GM21367 (cell line): Measurements from ENCODE around the gene SH3RF2.
"Not testable (repeated sequence)": the region's sequence is repeated elsewhere in the genome, so short reads cannot be mapped to it uniquely, and the experiment has no call there.

ENCODE experiments used
- ATAC-seq: cut with Tn5 transposase; IDR thresholded peaks from one replicate; pipeline ENCODE4 v1.9.1; 2021; ENCODE audit not compliant: unreplicated experiment

The SH3RF2 gene

DNA sequence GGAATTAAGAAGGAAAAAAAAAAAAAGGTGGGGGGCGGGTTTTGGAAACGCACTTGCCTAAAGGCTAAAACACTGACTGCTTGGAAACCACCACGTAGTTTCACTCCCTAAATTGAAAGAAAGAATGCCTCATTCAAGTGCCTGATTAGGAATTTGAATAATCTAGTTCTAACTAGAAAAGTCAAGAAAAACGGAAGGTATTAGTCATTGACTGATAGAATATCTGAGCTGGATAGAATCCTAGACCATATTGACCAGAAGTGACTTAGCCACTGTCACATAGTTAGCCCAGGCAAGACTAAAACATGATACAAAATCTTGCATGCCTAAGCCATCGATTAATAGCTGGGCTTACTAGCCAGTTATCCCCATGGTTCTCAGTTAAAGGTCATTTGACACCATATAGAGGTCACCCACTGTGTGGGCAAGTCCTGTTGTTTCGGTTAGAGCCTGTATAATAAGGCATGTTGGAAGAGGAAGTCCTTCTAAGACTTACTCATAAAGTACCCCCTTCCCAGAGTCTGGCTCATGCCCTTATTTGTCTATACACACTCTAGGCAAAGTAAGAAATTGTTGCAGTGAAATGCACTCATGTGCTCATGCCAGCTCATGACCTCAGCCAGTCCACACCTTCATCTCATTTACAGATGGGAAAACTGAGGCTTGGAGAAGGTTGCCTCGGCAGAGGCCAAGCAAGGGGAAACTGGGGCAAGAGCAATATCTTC, 40.2 kb downstream of the SH3RF2 start:
- peak; percentile 63 for ATAC-seq

DNA sequence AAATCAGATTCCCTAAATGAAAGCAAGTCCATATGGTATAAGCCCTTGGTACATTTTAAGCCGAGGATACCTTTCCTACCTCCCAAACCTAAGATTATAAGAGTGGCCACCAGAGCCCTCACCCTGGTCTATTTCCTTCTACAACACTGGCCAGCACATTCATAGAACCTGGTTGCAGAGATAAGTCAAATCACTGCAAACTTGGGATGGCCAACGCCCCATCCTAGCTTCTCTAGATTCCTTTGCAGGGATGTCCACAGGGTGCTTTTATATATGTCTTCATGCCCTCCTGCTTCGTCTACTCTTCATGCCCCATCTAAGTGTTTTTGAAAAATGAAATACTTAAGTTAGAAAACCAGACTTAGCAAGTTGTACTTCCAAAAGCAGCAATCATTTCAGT, 41.8 kb downstream of the SH3RF2 start:
- no peak for ATAC-seq

DNA sequence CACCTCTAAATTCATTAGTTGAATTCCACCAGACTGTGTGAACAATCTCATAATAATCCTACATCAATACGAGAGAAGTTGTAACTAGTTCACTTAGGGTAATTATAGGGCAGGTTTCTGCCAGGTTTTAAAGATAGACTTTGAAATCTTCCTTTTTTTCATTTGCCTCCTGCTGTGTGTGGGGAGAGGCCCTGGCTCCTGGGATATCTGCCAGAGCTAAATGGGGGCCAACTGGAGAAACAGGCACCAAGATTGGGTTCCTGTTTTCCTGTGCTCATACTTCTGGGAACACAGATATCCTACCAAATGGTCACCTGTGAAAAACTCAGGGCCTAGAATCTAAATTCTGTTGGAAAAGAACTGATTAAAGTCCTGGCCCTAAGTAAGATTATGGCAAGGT, 42.3 kb downstream of the SH3RF2 start:
- no peak for ATAC-seq

DNA sequence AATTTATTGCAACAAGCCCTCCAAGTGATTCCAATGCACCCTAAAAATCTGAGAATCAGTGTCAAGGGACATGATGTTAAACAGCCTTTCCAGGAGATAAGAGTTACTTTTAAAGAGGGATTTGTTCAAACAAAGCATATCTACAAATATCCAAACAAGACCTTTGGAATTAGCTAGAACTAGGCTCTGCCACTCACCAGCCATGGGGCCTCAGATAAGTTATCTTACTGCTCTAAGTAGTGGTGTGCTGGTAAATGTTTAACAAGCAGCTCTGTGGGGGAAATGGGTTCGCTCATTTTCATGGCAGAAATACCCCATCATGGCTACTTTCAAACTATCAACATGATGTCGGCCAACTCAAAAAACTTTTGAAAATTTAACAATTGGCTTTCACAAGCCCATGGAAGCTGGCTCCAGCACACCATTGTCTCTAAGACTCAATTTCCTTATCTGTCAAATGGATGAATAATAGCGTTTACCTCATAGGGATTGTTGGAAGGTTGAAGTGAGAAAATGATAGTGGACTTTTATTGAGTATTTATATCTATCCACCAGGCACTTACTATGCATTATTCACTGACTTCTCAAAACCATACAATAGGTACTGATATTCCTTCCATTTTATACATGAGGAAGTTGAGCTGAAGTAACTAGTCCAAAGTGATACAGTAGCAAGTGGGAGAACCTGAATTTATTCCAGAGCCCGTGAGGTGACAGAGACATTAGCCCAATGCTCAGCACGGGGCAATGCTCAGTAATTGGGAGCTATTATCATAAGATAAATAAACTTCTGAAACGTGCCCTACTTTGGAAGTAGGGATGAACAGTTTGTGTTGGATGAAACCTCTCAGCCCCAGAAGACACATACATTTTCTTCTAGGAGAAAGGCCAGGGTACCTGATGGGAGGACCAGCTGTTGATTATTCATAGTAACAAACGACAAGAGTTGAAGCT, 43.2 kb downstream of the SH3RF2 start:
- ATAC-seq: no peak

DNA sequence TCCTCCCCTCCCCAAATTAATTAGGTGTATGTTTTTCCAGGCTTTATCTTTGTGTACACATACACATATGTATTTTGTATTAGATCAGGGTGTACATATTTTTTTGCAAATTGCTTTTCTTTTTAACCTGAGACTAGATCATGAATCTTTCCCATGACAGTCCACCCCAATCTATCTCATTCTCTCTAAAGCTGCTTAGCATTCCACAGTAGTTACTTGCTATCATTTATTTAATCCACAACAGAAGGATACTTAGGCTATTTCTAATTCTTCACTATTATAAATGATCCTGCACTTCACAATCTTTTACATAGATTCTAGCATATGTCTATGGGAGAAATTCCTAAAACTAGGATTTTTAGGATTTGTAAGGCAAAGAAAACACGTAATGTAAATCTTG, 43.9 kb downstream of the SH3RF2 start:
- ATAC-seq: no peak

DNA sequence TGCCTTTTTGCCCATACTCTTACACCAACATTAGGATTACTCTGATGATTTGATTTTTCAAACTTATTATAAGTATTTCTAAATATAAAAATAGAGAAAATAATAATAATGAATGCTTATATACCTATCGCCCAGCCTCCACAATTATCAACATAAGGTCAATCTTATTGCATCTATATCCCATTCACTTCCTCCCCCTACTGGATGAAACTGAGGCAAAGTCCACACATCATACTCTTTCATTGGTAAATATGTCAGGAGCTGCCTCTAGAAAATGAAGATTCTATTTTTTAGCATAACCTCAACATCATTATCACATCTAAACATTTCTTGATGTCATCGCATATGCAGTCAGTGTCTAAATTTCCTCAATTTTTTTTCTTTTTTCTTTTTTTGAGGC, 44.3 kb downstream of the SH3RF2 start:
- ATAC-seq: no peak

DNA sequence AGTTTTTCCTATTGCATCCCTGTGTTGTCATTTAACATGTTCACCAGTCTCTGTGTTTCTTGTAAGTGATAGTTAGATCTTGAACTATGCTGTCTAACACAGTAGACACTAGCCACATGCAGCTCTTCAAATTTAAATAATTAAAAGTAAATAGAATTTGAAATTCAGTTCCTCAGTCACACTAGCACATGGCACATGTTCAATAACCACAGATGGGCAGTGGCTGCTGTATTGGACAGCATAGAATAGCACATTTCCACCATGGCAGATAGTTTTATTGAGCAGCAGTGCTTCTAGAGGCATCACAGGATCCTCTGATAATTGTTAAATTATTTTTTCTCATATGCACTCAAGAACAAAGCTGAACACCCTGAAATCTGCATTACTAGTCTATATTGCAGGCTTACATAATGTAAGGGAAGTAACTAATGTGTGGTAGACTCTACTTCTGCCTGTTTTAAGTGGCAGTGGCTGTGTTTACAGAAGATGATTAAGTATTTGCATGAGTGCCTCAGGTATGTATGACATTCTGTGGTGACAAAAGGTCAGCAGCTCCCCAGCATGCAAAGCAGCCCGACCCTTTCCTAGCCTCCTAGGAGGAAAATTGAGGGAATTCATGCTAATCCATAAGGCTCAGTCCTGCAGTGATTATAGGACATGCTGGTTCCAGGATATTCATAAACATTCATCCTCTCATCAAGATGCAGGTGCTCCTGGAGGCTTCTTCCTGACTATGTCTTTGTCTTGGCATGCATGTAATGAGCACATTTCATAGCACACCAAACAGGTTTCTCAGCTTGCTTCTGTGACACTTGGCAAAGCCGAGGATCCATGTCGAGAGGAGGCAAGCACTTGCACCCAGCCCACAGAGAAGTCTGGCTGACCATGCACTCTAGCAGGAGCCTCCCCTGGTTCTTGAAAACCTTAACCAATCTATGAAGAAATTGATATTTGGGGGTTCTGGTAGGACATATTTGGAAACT, 45.5 kb downstream of the SH3RF2 start:
- no peak for ATAC-seq

DNA sequence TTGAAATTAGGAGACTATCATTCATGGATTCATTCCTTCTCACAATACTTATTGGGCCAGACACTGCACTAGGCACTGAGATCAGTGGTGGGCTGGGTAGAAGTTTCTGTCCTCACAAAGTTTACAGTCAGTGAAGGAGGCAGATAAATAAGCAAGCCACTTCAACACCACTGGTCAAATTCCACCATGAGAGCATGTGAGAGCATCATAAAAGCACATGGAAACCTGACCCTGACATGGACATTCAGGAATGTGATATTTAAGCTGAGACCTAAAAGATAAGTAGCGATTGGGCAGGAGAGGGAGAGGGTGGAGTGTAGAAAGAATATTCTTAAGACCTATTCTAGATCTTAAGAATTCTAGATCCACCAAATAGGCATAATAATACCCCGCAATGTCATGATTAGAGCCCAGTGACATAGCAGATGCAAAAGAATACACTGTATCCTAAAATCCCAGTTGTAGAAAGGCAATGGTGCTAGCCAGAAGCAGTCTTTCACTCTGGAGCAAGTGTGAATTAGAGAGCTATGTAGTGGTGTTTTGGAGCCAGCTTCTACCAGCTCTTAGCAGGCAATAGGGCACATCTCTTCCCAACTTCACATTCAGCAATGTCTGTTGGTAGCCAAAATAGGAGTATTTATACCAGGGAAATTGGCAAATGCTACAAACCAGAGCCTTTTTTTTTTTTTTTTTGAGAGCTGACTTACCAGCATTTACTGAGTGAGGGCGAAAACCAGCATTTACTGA, 46.4 kb downstream of the SH3RF2 start:
- no peak for ATAC-seq

DNA sequence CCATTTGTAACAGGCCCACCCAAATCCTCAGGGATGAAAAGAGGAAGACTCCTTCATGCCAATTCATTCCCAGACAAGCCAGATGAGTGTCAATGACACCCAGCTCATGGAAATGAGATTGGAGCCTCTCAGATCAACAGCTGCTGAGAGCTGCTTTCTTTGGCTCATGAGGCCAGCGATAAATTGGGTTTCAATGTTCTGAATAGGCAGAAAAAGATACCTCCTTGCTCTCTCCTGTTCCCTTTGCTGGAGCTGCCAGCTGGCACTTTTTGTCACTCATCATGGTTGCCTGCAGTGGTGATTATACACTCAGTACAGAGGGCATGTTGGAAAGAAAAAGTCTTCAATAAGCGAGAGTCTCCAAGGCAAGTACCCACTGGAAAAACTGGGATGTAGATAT, 47.1 kb downstream of the SH3RF2 start:
- no peak for ATAC-seq

DNA sequence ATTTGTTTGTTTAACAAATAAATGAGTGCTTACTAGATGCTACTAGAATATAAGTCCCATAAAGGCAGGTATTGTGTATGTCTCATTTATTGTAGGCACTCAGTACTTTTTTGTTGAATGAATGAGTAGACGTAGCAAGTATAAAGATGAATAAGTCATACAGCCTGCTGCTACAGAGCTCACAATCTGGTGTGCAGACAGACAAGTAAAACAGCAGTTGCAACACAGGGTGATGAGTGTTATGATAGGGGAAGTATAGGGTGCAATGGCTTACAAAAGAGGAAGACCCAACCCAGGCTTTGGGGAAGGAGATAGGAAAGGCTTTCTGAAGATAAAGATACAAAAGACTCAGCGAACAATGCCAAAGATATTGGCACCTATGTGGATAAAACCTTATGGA, 47.7 kb downstream of the SH3RF2 start:
- ATAC-seq: no peak

DNA sequence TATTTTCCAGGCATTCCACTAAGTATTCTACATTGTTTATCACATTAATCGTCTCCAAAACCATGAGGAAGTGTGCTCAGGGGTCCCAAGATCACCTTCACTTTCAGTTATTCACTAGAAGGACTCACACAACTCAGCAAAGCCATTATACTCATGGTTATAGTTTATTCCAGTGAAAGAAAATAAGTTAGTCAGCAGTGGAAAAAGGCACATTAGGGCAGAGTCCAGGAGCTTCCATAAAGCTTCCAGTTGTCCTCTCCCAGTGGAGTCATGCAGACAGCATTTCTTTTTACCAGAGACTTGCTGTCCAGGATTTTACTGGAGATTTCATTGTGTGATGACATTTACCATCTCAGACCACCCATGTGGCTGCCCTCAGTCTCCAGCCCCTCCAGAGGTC, 51.5 kb downstream of the SH3RF2 start:
- no peak for ATAC-seq

DNA sequence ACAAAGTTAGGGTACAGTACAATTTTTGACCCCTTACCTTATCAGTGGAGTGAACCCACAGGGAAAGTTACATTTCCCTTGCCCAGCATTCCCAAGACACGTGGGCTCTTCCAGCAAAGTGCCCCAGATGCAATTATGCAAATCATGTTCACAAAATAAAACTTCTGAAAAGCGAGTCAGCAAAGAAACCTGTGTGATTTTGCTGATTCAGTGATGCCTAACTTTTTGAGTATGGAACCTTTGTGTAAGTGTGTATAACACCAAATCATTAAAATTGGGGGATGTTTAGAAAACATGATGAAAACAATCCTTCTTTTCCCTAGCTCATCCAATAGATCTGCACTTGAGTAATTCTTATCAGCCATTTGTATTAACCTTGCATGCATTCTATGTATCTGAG, 52.6 kb downstream of the SH3RF2 start:
- ATAC-seq: no peak

DNA sequence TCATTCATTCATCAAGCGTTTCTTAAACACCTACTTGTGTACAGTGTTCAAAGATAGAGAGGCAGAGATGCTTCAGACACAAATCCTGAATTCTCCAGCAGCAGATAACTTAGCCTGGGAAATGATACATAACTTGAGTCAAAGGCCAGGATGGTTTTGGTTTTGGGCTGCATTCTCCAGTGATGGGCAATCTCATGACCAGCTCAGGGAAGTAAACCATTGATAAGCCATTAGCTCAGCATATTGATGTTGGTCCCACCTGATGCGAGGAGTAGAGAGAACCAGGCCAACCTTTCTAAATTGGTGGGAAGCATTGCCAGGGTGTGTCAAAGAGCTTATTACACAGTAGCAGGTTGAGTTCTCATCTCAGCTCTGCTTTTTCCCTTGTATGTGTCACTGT, 53.0 kb downstream of the SH3RF2 start:
- ATAC-seq: no peak

DNA sequence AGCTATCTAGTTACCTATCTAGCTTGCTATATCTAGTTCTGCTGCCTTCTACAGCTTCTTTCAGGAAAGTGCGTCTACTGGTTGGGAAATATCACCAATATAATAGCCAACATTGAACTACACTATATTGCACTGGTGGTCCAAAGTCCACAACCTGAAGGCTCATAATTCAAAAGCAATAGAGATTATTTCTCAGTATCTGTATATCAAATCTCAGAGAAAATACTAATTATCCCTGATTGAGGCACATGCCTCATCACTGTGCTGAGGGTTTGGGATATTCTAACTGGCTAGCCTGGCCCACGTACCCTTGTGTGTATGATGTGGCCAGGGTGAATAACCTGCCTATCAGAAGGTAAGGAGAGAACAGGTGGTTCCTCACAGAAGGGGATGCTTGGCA, 53.8 kb downstream of the SH3RF2 start:
- ATAC-seq: no peak

DNA sequence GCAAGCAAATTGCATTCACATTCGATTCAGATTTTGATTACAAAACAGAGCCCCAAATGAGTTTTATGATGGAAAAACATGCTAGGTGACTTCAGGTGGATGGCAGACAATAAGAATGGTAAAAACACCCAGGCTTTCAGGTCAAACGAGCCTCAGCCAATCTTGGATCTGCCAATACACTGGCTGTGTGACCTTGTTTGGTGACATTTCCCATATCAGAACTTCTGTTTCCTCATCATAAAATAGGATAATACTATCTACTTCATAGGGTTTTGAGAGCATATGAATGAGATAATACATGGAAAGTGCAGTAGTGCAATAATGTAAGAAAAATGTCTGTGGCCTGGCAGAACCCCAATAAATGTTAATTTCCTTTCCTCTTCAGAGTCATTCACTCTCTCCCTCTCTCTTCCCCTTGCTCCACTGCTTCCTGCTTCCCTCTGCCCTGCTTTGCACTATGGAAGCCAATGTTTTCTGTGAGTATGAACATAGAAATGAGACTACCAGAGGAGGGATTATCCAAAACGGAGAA, 54.7 kb downstream of the SH3RF2 start:
- no peak for ATAC-seq

DNA sequence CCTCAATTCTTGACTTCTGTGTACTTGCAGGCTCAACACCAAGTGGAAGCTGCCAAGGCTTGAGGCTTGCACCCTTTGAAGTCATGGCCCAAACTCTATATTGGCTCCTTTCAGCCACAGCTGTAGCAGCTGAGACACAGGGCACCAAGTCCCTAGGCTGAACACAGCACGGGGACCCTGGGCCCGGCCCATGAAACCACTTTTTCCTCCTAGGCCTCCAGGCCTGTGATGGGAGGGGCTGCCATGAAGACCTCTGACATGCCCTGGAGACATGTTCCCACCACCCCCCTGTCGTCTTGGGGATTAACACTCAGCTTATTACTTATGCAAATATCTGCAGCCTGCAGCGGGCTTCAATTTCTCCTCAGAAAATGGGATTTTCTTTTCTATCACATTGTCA, 57.2 kb downstream of the SH3RF2 start:
- ATAC-seq: not testable (repeated sequence)

DNA sequence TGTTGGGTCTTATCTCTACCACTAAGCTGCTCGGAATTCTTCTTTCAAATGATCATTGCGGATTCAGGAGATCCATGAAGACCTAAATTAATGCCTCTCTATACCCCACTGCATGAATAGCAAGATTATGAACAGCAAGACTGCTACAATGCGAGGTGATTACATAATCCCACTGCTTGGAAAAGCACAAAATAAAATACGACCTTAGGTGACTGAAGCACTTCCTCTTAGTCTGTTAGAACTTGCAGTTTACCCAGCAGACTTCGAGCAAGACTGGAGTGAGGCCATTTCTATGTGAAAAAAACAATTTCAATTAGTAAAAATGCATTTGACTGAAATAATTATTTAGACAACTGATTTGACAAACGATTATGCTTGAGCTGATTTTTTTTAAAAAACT, 59.8 kb downstream of the SH3RF2 start:
- ATAC-seq: no peak

DNA sequence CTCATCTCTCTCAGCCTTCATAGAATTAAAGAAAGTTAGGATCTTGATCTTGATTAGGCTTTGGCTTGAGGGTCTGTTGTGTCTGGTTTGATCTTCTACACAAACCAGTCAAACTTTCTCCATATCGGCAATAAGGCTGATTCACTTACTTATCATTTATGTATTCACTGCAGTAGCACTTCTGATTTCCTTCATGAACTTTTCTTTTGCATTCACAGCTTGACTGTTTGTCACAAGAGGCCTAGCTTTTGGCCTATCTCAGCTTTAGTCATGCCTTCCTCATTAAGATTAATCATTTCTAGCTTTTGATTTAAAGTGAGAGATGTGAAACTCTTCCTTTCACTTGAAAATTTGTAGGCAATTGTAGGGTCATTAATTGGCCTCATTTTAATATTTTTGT, 62.8 kb downstream of the SH3RF2 start:
- no peak for ATAC-seq

DNA sequence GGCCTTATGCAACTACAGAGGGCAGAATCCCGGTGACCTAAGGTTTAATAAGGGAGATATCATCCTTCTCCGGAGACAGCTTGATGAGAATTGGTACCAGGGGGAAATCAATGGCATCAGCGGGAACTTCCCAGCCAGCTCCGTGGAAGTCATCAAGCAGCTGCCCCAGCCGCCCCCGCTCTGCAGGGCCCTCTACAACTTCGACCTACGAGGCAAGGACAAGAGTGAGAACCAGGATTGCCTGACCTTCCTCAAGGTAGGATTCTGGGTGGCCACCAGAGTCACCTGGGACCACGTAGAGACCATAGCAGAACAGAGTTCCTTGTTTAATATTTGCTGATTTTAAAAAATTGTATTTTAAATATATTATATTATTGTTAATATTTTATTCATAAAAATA, 63.7 kb downstream of the SH3RF2 start:
- no peak for ATAC-seq

DNA sequence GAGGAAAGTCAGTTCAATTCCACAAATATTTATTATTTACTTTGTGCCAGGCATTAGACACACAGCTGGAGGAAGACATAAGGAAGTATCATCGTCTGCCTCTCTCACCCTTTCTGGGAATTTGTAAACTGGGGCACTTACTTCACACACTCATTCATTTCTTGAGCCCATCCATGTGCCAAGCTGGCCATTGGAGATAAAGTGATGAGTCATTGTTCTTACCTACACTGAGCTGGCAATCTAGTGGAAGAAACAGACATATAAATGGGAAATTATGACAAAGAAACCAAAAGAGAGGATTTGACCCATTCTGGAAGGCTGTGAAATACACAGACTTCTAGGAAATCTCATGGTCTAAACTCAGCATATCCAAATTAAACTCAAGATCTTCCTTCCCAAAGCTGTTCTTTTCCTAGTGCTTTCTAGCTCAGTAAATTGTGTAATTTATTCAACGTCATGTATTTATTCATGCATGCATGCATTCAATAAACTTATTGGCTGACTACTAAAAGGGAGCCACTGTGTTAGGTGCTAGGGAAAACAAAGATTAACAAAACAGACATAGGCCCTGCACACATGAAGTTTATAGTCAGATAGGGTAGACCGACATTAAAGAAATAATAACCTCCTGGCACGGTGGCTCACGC, 65.3 kb downstream of the SH3RF2 start:
- no peak for ATAC-seq
